ENCODE data around the gene TAF4B. TPM values are rescaled to one million over a fixed set of nuclear protein-coding genes. Genes with fewer than 3 reads are reported as not detected.

TAF4B gene
- total RNA-seq (2022; extraction: Qiagen RNA extraction; ENCODE audit: low read depth): 4.0 to 5.1 TPM (median 4.8 TPM) in 5 replicates

GRCh38 chr18:26226229-26227050, at the start of gene TAF4B:
Gene TAF4B (plus strand): TSS chr18:26226445. CDS start chr18:26226934, 489 bp downstream.

Other genes starting within 250 kb of the TAF4B start
- gene SS18, start 135.8 kb upstream of the TAF4B start, total RNA-seq (2022; extraction: Qiagen RNA extraction; ENCODE audit: low read depth): 38.3 to 54.4 TPM (median 51.3 TPM) in 5 replicates
- not detected in 5 replicates for gene PSMA8, start 92.6 kb upstream of the TAF4B start, total RNA-seq (2022; extraction: Qiagen RNA extraction; ENCODE audit: low read depth)

Measured in A549 treated with GW870086 at 1 μM for 4 hours (cell line).